GM12878 (cell line): ENCODE measurements around the gene SLC1A1. TPM values are rescaled to one million over a fixed set of nuclear protein-coding genes. Genes with fewer than 3 reads are reported as not detected.

ENCODE experiments used
- ATAC-seq: fragments of 200-7000 bp; cut with Tn5 transposase; 3 replicates; pipeline ENCODE4 v1.9.1; 2020; ENCODE audit warnings: mild to moderate bottlenecking, moderate library complexity
- BruUV-seq: library from RNA; stranded (reverse); fragments of 400-500 nt; replicated peaks from 2 replicates; lab custom pipeline; 2021; lab: Mats Ljungman, UMichigan
- CTCF ChIA-PET: fragments of 300-600 bp; sonication (Branson Sonifier 250); formaldehyde crosslinking; extraction: SDS; loops from one replicate; lab custom pipeline; 2021; ENCODE audit warnings: inconsistent platforms; lab: Yijun Ruan, JAX
- POLR2A ChIA-PET: fragments of 350-600 bp; formaldehyde crosslinking; extraction: SDS; loops from one replicate; lab custom pipeline; 2021; ENCODE audit warnings: inconsistent platforms; lab: Charles Lee
- RAD21 ChIA-PET: fragments of 300-600 bp; sonication (Branson Sonifier 250); formaldehyde crosslinking; loops from one replicate; lab custom pipeline; 2023; ENCODE audit warnings: antibody characterized with exemption; ENCODE audit not compliant: unreplicated experiment; lab: Charles Lee
- SMC1A ChIA-PET: fragments of 300-600 bp; sonication (Branson Sonifier 250); formaldehyde crosslinking; loops from one replicate; lab custom pipeline; 2023; ENCODE audit not compliant: unreplicated experiment, uncharacterized antibody; lab: Charles Lee
- DNase-seq: peaks from one replicate; pipeline ENCODE4 v3.0.0-alpha.2; 2011; ENCODE audit warnings: low read depth, low spot score
- FAIRE-seq: peaks from 3 replicates; lab custom pipeline; 2011; peaks lifted over from hg19 to GRCh38; lab: Jason Lieb, UNC
- H2AFZ ChIP-seq: 2 replicates; pipeline ENCODE4 v1.6.0; 2011; ENCODE audit warnings: low read depth, low read length, control low read depth; ENCODE audit not compliant: control insufficient read depth
- H3K27ac ChIP-seq: 2 replicates; pipeline ENCODE4 v1.5.1; 2011; ENCODE audit warnings: control low read depth; ENCODE audit not compliant: control insufficient read depth, insufficient read depth
- H3K27me3 ChIP-seq, 2 experiments: replicated peaks in 1 of 2; 2 replicates each; pipeline versions ENCODE4 v1.6.0 to v1.6.1; 2011; ENCODE audit warnings: low read length in 1 of 2; ENCODE audit not compliant: control insufficient read depth in 2 of 2, insufficient read depth in 2 of 2
- H3K36me3 ChIP-seq, 2 experiments: 2 replicates each; pipeline ENCODE4 v1.5.1; 2011; ENCODE audit warnings: low read length in 1 of 2; ENCODE audit not compliant: control insufficient read depth in 2 of 2, insufficient read depth in 2 of 2
- H3K4me1 ChIP-seq: 2 replicates; pipeline ENCODE4 v1.6.1; 2011; ENCODE audit warnings: mild to moderate bottlenecking, low read length, moderate library complexity, mixed read lengths; ENCODE audit not compliant: control insufficient read depth, insufficient read depth
- H3K4me2 ChIP-seq: 2 replicates; pipeline ENCODE4 v1.6.0; 2011; ENCODE audit warnings: control low read depth; ENCODE audit not compliant: control insufficient read depth, insufficient read depth
- H3K4me3 ChIP-seq: fragments of 200-600 bp; sonication (generic); 2 replicates; pipeline ENCODE4 v1.5.1; 2016
- H3K79me2 ChIP-seq: 2 replicates; pipeline ENCODE4 v1.6.0; 2011; ENCODE audit warnings: low read length; ENCODE audit not compliant: control insufficient read depth, insufficient read depth
- H3K9ac ChIP-seq: 2 replicates; pipeline ENCODE4 v1.8.0; 2011; ENCODE audit warnings: low read length, control low read depth, mixed read lengths; ENCODE audit not compliant: control insufficient read depth, insufficient read depth
- H3K9me3 ChIP-seq: replicated peaks from 3 replicates; pipeline ENCODE4 v1.5.1; 2011; ENCODE audit warnings: mild to moderate bottlenecking, low read length; ENCODE audit not compliant: control insufficient read depth, insufficient read depth
- H4K20me1 ChIP-seq: 2 replicates; pipeline ENCODE4 v1.6.0; 2011; ENCODE audit not compliant: control insufficient read depth, insufficient read depth
- ATF2 ChIP-seq: IDR thresholded peaks from 2 replicates; pipeline ENCODE4 v1.6.1; 2012; ENCODE audit warnings: low read length, inconsistent platforms
- CHD1 ChIP-seq: IDR thresholded peaks from 2 replicates; pipeline ENCODE4 v1.6.1; 2012; ENCODE audit warnings: low read depth, low read length, improper control_type of control experiment
- HDAC6 ChIP-seq: fragments of 200-600 bp; sonication (generic); IDR thresholded peaks from one replicate; pipeline ENCODE4 v1.8.0; 2017; ENCODE audit warnings: antibody characterized with exemption; ENCODE audit not compliant: unreplicated experiment
- KLF5 ChIP-seq: fragments of 450-650 bp; IDR thresholded peaks from 2 replicates; pipeline ENCODE4 v1.6.1; 2014; ENCODE audit warnings: mild to moderate bottlenecking; ENCODE audit not compliant: partially characterized antibody
- MEF2B ChIP-seq: fragments of 450-650 bp; IDR thresholded peaks from 2 replicates; pipeline ENCODE4 v1.6.1; 2018; ENCODE audit warnings: mild to moderate bottlenecking, moderate library complexity; ENCODE audit not compliant: partially characterized antibody, poor library complexity, severe bottlenecking
- MLLT1 ChIP-seq: fragments of 450-650 bp; IDR thresholded peaks from 2 replicates; pipeline ENCODE4 v1.6.1; 2016; ENCODE audit warnings: mild to moderate bottlenecking
- MXI1 ChIP-seq: fragments of 150-350 bp; IDR thresholded peaks from 2 replicates; pipeline ENCODE4 v1.6.1; 2011; ENCODE audit warnings: low read depth, mild to moderate bottlenecking, inconsistent platforms, low read length, improper control_type of control experiment
- NFIC ChIP-seq: IDR thresholded peaks from 2 replicates; pipeline ENCODE4 v1.6.1; 2012; ENCODE audit warnings: low read depth, mild to moderate bottlenecking, inconsistent platforms, low read length, moderate library complexity
- POU2F2 ChIP-seq: IDR thresholded peaks from 3 replicates; pipeline ENCODE4 v1.6.1; 2011; ENCODE audit warnings: low read depth, mild to moderate bottlenecking, low read length, borderline replicate concordance
- RAD51 ChIP-seq: fragments of 450-650 bp; IDR thresholded peaks from 2 replicates; pipeline ENCODE4 v1.6.1; 2016; ENCODE audit warnings: moderate library complexity, mild to moderate bottlenecking, inconsistent platforms
- SMC3 ChIP-seq: IDR thresholded peaks from 2 replicates; pipeline ENCODE4 v1.6.1; 2011; ENCODE audit warnings: low read length, improper control_type of control experiment, borderline replicate concordance
- SUPT20H ChIP-seq: IDR thresholded peaks from 2 replicates; pipeline ENCODE4 v1.6.1; 2011; ENCODE audit warnings: low read depth, mild to moderate bottlenecking, low read length, moderate library complexity, borderline replicate concordance; ENCODE audit not compliant: control insufficient read depth
- YY1 ChIP-seq: IDR thresholded peaks from 2 replicates; pipeline ENCODE4 v1.6.1; 2011; ENCODE audit warnings: low read depth, mild to moderate bottlenecking, low read length
- ZBTB11 ChIP-seq: fragments of 450-650 bp; formaldehyde crosslinking; IDR thresholded peaks from 2 replicates; pipeline ENCODE4 v1.5.0; 2022; ENCODE audit warnings: mild to moderate bottlenecking, missing genetic modification characterization
- WGBS: methylation state at CpG from one replicate; pipeline ENCODE4 v1.1.6; 2016; ENCODE audit warnings: low lambda C conversion rate; ENCODE audit not compliant: insufficient replicate concordance, insufficient coverage; ENCODE audit errors: missing lambda C conversion rate; 5-methylcytosine and 5-hydroxymethylcytosine counted together
- in situ Hi-C: fragments of 300-500 bp; cut with MboI; formaldehyde crosslinking; loops from 9 replicates; pipeline ENCODE4 v1.14.3; 2018; ENCODE audit warnings: mixed read lengths
- intact Hi-C: fragments of 100-400 bp; cut with micrococcal nuclease; formaldehyde crosslinking; loops from one replicate; pipeline ENCODE4 v1.14.2; 2022; ENCODE audit not compliant: unreplicated experiment
- polyA plus RNA-seq, 11 experiments: library from polyadenylated mRNA; depleted of rRNA in 4 of 11; unstranded in 6 of 11; stranded (reverse) in 5 of 11; fragments of >200 nt; fragmentation: Nextera tagmentation in 4 of 11; fragmentation: Illumina TruSeq in 1 of 11; extraction: Ambion mirVana in 4 of 11; extraction: Trizol in 1 of 11; gene quantifications; 1 replicate in 1 of 11; 2 replicates in 10 of 11; pipeline versions ENCODE4 v1.2.1 to v1.2.3, GENCODE V29; 2011 to 2016; ENCODE audit warnings: inconsistent platforms in 2 of 11, missing spikeins in 2 of 11, low read depth in 1 of 11
- total RNA-seq, 4 experiments: library from RNA; depleted of rRNA in 3 of 4; stranded (reverse); fragments of >200 nt in 3 of 4; fragmentation: Illumina TruSeq in 1 of 4; extraction: Trizol in 1 of 4; gene quantifications; 2 replicates each; pipeline versions ENCODE4 v1.2.1 to v1.2.3, GENCODE V29; 2013 to 2021

Gene SLC1A1
- total and polyA plus RNA-seq, 10 of the 15 experiments (the other 5 are each of a cell fraction or from before 2014, with no cell fraction given) = 4.2 to 24.9 (median 18.3) TPM

GRCh38 chr9:4581035-4581760, 90.9 kb downstream of the SLC1A1 start (continued):
- TF ChIP-seq ATF2 (no peak), POU2F2 (no peak), KLF5 (no peak), ZBTB11 (CRISPR knock-in tag) (no peak), MXI1 (no peak)

- POLR2A ChIA-PET = no interaction called here
- Histone ChIP-seq H3K9me3 (no peaks in the 10 kb centered on the region), H3K79me2 (no peaks in the 10 kb centered on the region), H3K9ac (no peak overlapping the region), H3K4me1 (no peaks in the 10 kb centered on the region), H3K27ac (no peak overlapping the region), H3K4me3 (no peak overlapping the region), H2AFZ (no peak overlapping the region), H3K27me3 (no peaks in the 10 kb centered on the region), H3K4me2 (no peak overlapping the region), H4K20me1 (no peaks in the 10 kb centered on the region), H3K36me3 (peaks cover 0 to 6% of the 10 kb centered on the region in 2 experiments)
- no peak for FAIRE-seq
- no peak for DNase-seq
- SMC1A ChIA-PET = no interaction called here
- in situ Hi-C loops (no loop called here), intact Hi-C loops (no loop called here)
- no peak for ATAC-seq
- no TSS peak for BruUV-seq
- RAD21 ChIA-PET = no interaction called here
- WGBS = 0% methylated on average over 1 of the region's 1 CpG
- CTCF ChIA-PET = no interaction called here
- TF ChIP-seq NFIC (no peak), RAD51 (no peak), HDAC6 (no peak), YY1 (no peak), SUPT20H (no peak), MEF2B (no peak), SMC3 (no peak), CHD1 (no peak), MLLT1 (no peak)
These were observed 91.7 kb downstream of the SLC1A1 start for GRCh38 chr9:4581861-4582565.
